AG10803 (cell line): ENCODE results near the gene DTNB.

ENCODE experiments used
- DNase-seq: peaks from one replicate; pipeline ENCODE4 v3.0.0; 2010; ENCODE audit warnings: low read depth
- H3K4me3 ChIP-seq: 2 replicates; pipeline ENCODE4 v1.5.1; 2011; ENCODE audit warnings: mild to moderate bottlenecking, low read length, control low read depth
- CTCF ChIP-seq: conservative IDR thresholded peaks from 2 replicates; pipeline ENCODE4 v1.5.1; 2011; ENCODE audit warnings: mild to moderate bottlenecking, low read length, control low read depth, inconsistent platforms

Gene DTNB

DNA sequence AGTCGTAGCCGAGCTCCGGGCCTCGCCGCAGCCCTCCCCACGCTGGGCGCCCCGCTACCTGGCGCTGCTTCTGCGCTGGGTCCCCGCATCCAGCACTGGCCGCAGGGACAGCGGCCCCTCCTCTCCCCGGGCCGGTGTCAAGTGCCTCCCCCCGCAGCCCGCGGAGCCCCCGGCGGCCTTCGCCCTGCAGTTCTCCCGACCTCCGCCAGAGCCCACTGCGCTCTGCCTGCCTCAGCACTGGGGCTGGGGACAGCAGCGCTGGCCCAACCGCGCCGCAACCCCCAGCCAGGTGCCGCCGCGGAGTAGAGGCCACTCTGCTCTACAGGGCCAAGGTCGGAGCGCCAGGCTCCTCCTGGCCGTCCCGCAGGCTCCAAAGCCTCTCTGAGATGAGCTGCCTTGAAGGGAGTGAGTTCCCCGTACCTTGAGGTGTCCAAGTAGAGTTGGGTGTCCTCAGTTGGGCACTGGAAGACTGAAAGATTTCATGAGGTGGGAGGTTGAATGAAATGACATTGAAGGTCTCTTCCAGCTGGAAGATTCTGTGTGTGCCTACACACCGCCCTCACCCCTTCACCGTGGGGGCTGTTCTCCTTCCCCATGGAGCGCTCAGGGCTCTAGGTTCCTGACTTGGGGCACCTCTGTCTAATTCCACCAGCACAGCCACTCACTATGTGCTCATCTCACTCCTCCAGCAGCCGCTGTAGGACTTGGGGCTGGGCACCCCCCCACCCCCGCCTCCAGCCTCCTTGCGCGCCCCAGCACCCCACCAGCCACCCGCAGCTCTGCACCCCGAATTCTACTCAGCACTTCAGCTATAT, 330.8 kb downstream of the DTNB start:
- peak; percentile 69 for DNase-seq
- peak overlapping the region; percentile 53 for H3K4me3 ChIP-seq
- TF ChIP-seq CTCF, result peak; percentile 68

- no peak for TF ChIP-seq CTCF
- peak within 1 kb of the TSS; percentile 62 for H3K4me3 ChIP-seq
- DNase-seq, result peak; percentile 60
These were observed 331.5 kb downstream of the DTNB start, which contains the start of gene DNMT3A for GRCh38 chr2:25341753-25342371. Gene DNMT3A, minus strand, starts transcription at chr2:25341925. Its CDS starts 27,941 bp downstream, at chr2:25313984.

GRCh38 chr2:25341011-25341727, 332.2 kb downstream of the DTNB start:
- H3K4me3 ChIP-seq, result peak overlapping the region; percentile 62
- TF ChIP-seq CTCF, result no peak
- DNase-seq, result no peak

GRCh38 chr2:25340181-25340921, 333.0 kb downstream of the DTNB start:
- no peak for DNase-seq

DNA sequence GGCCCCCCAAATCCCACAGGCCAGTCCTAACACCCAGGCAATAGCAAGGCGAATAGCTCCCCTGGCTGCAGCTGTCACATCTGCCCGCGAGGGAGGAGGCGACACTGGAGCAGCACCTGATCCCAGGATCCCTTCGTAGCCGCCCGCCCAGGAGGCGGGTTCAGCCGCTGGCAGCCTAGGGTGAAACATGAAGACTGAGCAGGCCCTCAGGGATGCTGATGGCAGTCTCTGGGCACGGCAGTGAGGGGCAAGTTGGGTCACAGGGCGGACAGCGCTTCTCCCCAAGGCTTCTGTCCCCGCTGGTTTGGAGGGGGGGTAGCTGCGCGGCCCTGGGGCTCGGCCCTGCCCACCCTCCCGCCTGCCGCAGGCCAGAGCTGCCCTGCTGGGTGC, 333.6 kb downstream of the DTNB start:
- peak overlapping the region; percentile 62 for H3K4me3 ChIP-seq
- no peak for DNase-seq
- TF ChIP-seq CTCF, result no peak

More at GRCh38 chr2:25340181-25340921, 333.0 kb downstream of the DTNB start:
- TF ChIP-seq CTCF, result no peak
- peak overlapping the region; percentile 62 for H3K4me3 ChIP-seq

- H3K4me3 ChIP-seq, result no peak overlapping the region
These were observed 334.1 kb downstream of the DTNB start for GRCh38 chr2:25339211-25339674.

More at GRCh38 chr2:25339211-25339674, 334.1 kb downstream of the DTNB start:
- peak; percentile 8 for DNase-seq
- no peak for TF ChIP-seq CTCF
